A673 (cell line): ENCODE data around the gene WNT8B. TPM values are rescaled to one million over a fixed set of nuclear protein-coding genes. Genes with fewer than 3 reads are reported as not detected.

Experiments
- BruUV-seq: library from RNA; stranded (reverse); fragments of 400-500 nt; replicated peaks from 2 replicates; lab custom pipeline; 2021; lab: Mats Ljungman, UMichigan
- CTCF ChIA-PET: fragments of 300-600 bp; sonication (Branson Sonifier 250); formaldehyde crosslinking; loops from one replicate; lab custom pipeline; 2022; ENCODE audit warnings: antibody characterized with exemption; lab: Charles Lee
- POLR2A ChIA-PET: fragments of 300-600 bp; sonication (Branson Sonifier 250); formaldehyde crosslinking; loops from one replicate; lab custom pipeline; 2022; ENCODE audit warnings: antibody characterized with exemption; ENCODE audit not compliant: low non-redundant PET; lab: Charles Lee
- DNase-seq: peaks from one replicate; pipeline ENCODE4 v3.0.0-alpha.2; 2015; ENCODE audit warnings: low spot score
- H3K27ac ChIP-seq: fragments of 200-600 bp; sonication (generic); 2 replicates; pipeline ENCODE4 v1.5.1; 2016; ENCODE audit warnings: mixed run types, low read depth, mild to moderate bottlenecking, mixed read lengths, antibody characterized with exemption, low read length; ENCODE audit not compliant: poor library complexity, severe bottlenecking
- H3K27me3 ChIP-seq: fragments of 200-600 bp; sonication (generic); replicated peaks from 2 replicates; pipeline ENCODE4 v1.6.1; 2017; ENCODE audit warnings: mixed run types, low read depth, mild to moderate bottlenecking, mixed read lengths, antibody characterized with exemption, low read length; ENCODE audit not compliant: insufficient read depth, poor library complexity
- H3K36me3 ChIP-seq: fragments of 200-600 bp; sonication (generic); 2 replicates; pipeline ENCODE4 v1.6.1; 2016; ENCODE audit warnings: mixed run types, mild to moderate bottlenecking, mixed read lengths, antibody characterized with exemption, low read length; ENCODE audit not compliant: insufficient read depth, poor library complexity, severe bottlenecking
- H3K4me1 ChIP-seq: fragments of 200-600 bp; sonication (generic); 2 replicates; pipeline ENCODE4 v1.6.1; 2017; ENCODE audit warnings: mixed run types, mild to moderate bottlenecking, mixed read lengths, antibody characterized with exemption, low read length; ENCODE audit not compliant: insufficient read depth, poor library complexity, severe bottlenecking
- H3K4me3 ChIP-seq: fragments of 200-600 bp; sonication (generic); 2 replicates; pipeline ENCODE4 v1.5.1; 2016; ENCODE audit warnings: low read depth, mixed run types, mild to moderate bottlenecking, mixed read lengths, low read length; ENCODE audit not compliant: poor library complexity, severe bottlenecking
- H3K9me3 ChIP-seq: fragments of 200-600 bp; sonication (generic); 2 replicates; pipeline ENCODE4 v1.6.1; 2016; ENCODE audit warnings: mixed run types, low read depth, mild to moderate bottlenecking, mixed read lengths, antibody characterized with exemption, low read length; ENCODE audit not compliant: poor library complexity, severe bottlenecking
- EZH2 ChIP-seq: fragments of 200-600 bp; sonication (generic); IDR thresholded peaks from 2 replicates; pipeline ENCODE4 v1.6.1; 2017; ENCODE audit warnings: borderline replicate concordance, low read depth, mild to moderate bottlenecking, mixed read lengths, antibody characterized with exemption, low read length; ENCODE audit not compliant: poor library complexity, severe bottlenecking
- intact Hi-C: fragments of 100-400 bp; cut with micrococcal nuclease; formaldehyde crosslinking; loops from one replicate; pipeline ENCODE4 v1.10.0; 2022; ENCODE audit not compliant: unreplicated experiment
- total RNA-seq: library from RNA; stranded (reverse); gene quantifications from 2 replicates; pipeline ENCODE4 v1.2.3, GENCODE V29; 2021
- TF ChIP-seq, protein P1 (sequence below): fragments of 300-800, 200-600 bp; sonication (generic); conservative IDR thresholded peaks from 2 replicates; pipeline ENCODE4 v1.5.1; 2017; ENCODE audit warnings: low read depth, mild to moderate bottlenecking, antibody characterized with exemption, low read length, moderate library complexity, mixed read lengths

WNT8B gene
- total RNA-seq, 1 experiment from 2014 or later: not detected

DNA sequence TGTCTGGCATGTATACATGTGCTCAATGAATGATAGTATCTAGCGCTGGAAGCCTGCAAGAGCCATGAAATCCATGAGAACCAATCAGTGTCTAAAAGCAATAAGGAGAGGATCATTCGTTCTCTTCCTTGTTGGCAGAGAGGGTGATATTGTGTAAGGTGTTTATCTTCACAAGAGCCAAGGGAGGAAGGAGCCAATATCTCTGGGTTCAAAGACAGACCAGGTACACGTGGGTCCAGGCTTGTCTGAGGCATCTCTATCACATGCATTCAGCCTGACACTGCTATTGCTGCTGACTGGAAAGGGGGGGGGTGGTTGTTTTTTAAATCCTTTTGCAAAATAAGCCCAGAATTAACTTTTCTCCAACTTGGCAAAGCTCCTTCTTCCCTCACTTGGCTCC, 52.8 kb downstream of the WNT8B start:
- TF ChIP-seq, protein P1, sequence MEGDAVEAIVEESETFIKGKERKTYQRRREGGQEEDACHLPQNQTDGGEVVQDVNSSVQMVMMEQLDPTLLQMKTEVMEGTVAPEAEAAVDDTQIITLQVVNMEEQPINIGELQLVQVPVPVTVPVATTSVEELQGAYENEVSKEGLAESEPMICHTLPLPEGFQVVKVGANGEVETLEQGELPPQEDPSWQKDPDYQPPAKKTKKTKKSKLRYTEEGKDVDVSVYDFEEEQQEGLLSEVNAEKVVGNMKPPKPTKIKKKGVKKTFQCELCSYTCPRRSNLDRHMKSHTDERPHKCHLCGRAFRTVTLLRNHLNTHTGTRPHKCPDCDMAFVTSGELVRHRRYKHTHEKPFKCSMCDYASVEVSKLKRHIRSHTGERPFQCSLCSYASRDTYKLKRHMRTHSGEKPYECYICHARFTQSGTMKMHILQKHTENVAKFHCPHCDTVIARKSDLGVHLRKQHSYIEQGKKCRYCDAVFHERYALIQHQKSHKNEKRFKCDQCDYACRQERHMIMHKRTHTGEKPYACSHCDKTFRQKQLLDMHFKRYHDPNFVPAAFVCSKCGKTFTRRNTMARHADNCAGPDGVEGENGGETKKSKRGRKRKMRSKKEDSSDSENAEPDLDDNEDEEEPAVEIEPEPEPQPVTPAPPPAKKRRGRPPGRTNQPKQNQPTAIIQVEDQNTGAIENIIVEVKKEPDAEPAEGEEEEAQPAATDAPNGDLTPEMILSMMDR: no peak
- no peak for TF ChIP-seq EZH2
- Histone ChIP-seq H3K27ac (no peak overlapping the region), H3K9me3 (no peaks in the 10 kb centered on the region), H3K36me3 (no peaks in the 10 kb centered on the region), H3K4me1 (peaks cover 7% of the 10 kb centered on the region), H3K4me3 (no peak overlapping the region), H3K27me3 (no peaks in the 10 kb centered on the region)
- BruUV-seq: no TSS peak
- no peak for DNase-seq
- POLR2A ChIA-PET: no interaction called here
- CTCF ChIA-PET: no interaction called here
- intact Hi-C loops: loop anchor here (5.0 kb wide), 1 partner anchor 668 kb away; no protein-coding TSS in a partner anchor

DNA sequence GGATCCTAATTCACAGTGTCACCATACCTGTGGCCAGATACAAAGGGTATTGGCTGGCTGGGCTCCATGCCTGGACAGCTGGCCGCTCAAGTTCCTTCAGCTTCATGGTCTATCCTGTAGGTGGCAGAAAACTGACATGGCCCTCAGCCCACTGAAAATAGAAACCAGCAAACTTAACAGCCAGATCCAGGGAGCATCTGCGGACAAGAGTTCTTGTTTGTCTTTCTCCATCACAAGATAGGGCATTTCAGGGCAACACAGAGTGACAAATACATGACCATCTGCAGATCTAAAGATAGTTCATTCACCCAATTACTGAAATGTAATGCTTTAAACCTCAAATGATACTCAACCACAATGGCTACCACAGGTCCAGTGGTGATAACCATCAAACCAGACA, 54.0 kb downstream of the WNT8B start:
- intact Hi-C loops: loop anchor here (5.0 kb wide), 1 partner anchor 670 kb away; no protein-coding TSS in a partner anchor
- ChIA-PET CTCF (interaction anchor here (0.7 to 1.2 kb wide), 2 partner anchors 362 to 383 kb away, joined by 3 to 12 read pairs; no protein-coding TSS in a partner anchor), POLR2A (no interaction called here)
- DNase-seq: no peak
- H3K9me3 ChIP-seq: no peaks in the 10 kb centered on the region
- no peaks in the 10 kb centered on the region for H3K27me3 ChIP-seq
- TF ChIP-seq, protein P1: peak; percentile 38
- TF ChIP-seq EZH2: no peak
- no peak overlapping the region for H3K27ac ChIP-seq
- peaks cover 7% of the 10 kb centered on the region for H3K4me1 ChIP-seq
- H3K36me3 ChIP-seq: no peaks in the 10 kb centered on the region
- no peak overlapping the region for H3K4me3 ChIP-seq
- no TSS peak for BruUV-seq

DNA sequence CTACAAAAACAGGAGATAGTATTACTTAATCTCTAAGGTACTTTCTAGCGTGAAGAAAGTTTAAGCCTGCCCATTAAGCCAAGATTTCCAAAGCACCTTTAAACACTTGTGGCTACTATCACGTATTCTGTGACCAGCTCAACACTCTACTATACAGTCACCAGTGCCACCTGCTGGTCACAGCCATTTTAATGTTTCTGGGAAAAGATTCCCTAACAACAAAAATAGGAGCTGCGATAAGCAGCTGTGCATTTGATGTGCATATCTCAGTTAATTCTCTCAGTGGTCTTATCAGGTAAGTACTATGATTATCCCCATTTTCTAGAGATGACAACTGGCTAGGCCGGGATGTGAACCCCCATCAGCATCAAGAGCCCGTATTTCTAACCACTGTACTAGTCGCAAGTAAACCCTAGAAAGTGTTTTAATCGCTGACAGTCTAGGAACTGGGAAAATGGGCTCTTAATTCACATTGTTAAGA, 56.0 kb downstream of the WNT8B start:
- H3K4me1 ChIP-seq: peaks cover 7% of the 10 kb centered on the region
- H3K27me3 ChIP-seq: no peaks in the 10 kb centered on the region
- no peak for TF ChIP-seq EZH2
- TF ChIP-seq, protein P1: peak; percentile 85
- no peaks in the 10 kb centered on the region for H3K9me3 ChIP-seq
- H3K27ac ChIP-seq: no peak overlapping the region
- intact Hi-C loops: loop anchor here (5.0 kb wide), 1 partner anchor 672 kb away; no protein-coding TSS in a partner anchor
- ChIA-PET CTCF (interaction anchor here (0.6 to 1.9 kb wide), 16 partner anchors 9 to 787 kb away, joined by 3 to 19 read pairs (median 4); partner anchors contain the start of genes CUTC and HIF1AN), POLR2A (no interaction called here)
- H3K36me3 ChIP-seq: peaks cover 1% of the 10 kb centered on the region
- DNase-seq: peak; percentile 81
- BruUV-seq: no TSS peak
- peak overlapping the region; percentile 50 for H3K4me3 ChIP-seq
